K562 (cell line): ENCODE results near the gene STK24. TPM values are rescaled to one million over a fixed set of nuclear protein-coding genes. Genes with fewer than 3 reads are reported as not detected.

Experiments
- KHSRP ChIP-seq: fragments of 450-650 bp; IDR thresholded peaks from 2 replicates; pipeline ENCODE4 v1.6.1; 2017
- TRIM28 ChIP-seq: fragments of 450-650 bp; IDR thresholded peaks from 2 replicates; pipeline ENCODE4 v1.6.1; 2017
- polyA plus RNA-seq, 8 experiments: library from polyadenylated mRNA; depleted of rRNA in 4 of 8; stranded (reverse) in 5 of 8; unstranded in 3 of 8; fragments of >200 nt; fragmentation: Nextera tagmentation in 2 of 8; fragmentation: Illumina TruSeq in 1 of 8; extraction: Ambion mirVana in 2 of 8; extraction: Trizol in 1 of 8; gene quantifications; 2 replicates each; pipeline versions ENCODE4 v1.2.1 to v1.2.3, GENCODE V29; 2011 to 2014; ENCODE audit warnings: inconsistent platforms in 1 of 8, missing spikeins in 1 of 8
- total RNA-seq, 7 experiments: library from RNA; depleted of rRNA in 6 of 7; stranded (reverse); fragments of >200 nt in 6 of 7; fragmentation: Illumina TruSeq in 2 of 7; extraction: Trizol in 2 of 7; gene quantifications; 2 replicates each; pipeline versions ENCODE4 v1.2.1 to v1.2.3, GENCODE V29; 2011 to 2021; ENCODE audit warnings: low replicate concordance in 1 of 7
- TF ChIP-seq, protein P1 (sequence below): fragments of 250-450 bp; sonication (Bioruptor Pico); IDR thresholded peaks from 2 replicates; pipeline ENCODE4 v1.8.0; 2022; ENCODE audit warnings: inconsistent platforms
- TF ChIP-seq, protein P2 (sequence below): sonication (generic); formaldehyde crosslinking; IDR thresholded peaks from 2 replicates; pipeline ENCODE4 v1.9.0; 2022; ENCODE audit warnings: mild to moderate bottlenecking, missing genetic modification reagents
- TF ChIP-seq, protein P3 (sequence below), 2 experiments: fragments of 450-650 bp in 1 of 2; sonication (generic) in 1 of 2; formaldehyde crosslinking in 1 of 2; IDR thresholded peaks; 2 replicates each; pipeline versions ENCODE4 v1.7.1 to v1.9.0; 2016 to 2022; ENCODE audit warnings: inconsistent platforms in 1 of 2, mild to moderate bottlenecking in 1 of 2, missing genetic modification reagents in 1 of 2
- TF ChIP-seq, protein P4 (sequence below): sonication (generic); formaldehyde crosslinking; IDR thresholded peaks from 2 replicates; pipeline ENCODE4 v1.8.1; 2023; ENCODE audit warnings: missing genetic modification reagents, mild to moderate bottlenecking, borderline replicate concordance

Gene STK24
- total and polyA plus RNA-seq, 9 of the 15 experiments (the other 6 are each of a cell fraction or from before 2014, with no cell fraction given): 3.8 to 78.4 (median 28.2) TPM

DNA sequence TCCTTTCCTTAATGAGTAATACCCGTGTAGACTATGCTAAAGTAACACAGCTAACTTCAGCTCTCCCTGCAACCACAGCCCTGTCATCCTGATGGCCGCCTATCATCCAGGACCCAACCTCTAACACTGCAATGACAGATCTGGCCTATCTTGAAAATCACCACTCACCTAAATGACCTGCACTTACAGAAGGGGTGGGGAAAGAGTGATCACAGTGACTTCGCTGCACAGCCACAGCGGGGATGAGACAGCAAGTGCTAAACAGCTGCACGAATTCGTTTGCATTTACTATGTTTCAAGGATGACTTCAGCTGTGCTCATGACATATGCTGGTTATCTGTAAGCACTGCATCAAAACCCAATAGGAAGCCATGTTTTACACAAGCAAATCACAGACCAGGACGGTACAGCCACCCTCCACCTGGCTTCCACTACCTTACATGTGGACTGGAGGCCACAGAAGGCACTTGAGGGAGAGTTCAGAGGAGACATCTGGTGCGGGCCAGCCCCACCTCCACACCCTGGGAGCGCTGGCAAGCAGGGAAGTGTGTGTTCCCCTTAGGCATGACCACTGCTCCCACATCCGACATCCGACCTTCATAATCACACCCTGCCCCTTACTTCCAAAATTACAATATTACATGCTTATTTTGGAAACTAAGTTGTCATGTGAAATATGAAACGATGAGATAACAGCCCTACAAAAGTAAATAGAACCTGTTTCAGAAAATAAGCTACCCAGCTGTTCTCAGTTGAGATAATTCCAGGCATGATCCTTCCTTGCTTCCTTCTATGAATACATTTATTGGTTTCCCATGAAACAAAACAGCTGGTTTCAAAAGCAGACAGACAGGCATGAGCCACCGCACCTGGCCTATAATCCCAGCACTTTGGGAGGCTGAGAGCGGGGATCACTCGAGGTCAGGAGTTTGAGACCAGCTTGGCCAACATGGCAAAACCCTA lies 95.7 kb downstream of the STK24 start (continued):
- TF ChIP-seq, protein P1, sequence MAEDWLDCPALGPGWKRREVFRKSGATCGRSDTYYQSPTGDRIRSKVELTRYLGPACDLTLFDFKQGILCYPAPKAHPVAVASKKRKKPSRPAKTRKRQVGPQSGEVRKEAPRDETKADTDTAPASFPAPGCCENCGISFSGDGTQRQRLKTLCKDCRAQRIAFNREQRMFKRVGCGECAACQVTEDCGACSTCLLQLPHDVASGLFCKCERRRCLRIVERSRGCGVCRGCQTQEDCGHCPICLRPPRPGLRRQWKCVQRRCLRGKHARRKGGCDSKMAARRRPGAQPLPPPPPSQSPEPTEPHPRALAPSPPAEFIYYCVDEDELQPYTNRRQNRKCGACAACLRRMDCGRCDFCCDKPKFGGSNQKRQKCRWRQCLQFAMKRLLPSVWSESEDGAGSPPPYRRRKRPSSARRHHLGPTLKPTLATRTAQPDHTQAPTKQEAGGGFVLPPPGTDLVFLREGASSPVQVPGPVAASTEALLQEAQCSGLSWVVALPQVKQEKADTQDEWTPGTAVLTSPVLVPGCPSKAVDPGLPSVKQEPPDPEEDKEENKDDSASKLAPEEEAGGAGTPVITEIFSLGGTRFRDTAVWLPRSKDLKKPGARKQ (CRISPR knock-in tag): no peak
- TF ChIP-seq KHSRP (no peak), TRIM28 (no peak)
- TF ChIP-seq, protein P2, sequence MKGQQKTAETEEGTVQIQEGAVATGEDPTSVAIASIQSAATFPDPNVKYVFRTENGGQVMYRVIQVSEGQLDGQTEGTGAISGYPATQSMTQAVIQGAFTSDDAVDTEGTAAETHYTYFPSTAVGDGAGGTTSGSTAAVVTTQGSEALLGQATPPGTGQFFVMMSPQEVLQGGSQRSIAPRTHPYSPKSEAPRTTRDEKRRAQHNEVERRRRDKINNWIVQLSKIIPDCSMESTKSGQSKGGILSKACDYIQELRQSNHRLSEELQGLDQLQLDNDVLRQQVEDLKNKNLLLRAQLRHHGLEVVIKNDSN (CRISPR knock-in tag): no peak
- TF ChIP-seq, protein P3, sequence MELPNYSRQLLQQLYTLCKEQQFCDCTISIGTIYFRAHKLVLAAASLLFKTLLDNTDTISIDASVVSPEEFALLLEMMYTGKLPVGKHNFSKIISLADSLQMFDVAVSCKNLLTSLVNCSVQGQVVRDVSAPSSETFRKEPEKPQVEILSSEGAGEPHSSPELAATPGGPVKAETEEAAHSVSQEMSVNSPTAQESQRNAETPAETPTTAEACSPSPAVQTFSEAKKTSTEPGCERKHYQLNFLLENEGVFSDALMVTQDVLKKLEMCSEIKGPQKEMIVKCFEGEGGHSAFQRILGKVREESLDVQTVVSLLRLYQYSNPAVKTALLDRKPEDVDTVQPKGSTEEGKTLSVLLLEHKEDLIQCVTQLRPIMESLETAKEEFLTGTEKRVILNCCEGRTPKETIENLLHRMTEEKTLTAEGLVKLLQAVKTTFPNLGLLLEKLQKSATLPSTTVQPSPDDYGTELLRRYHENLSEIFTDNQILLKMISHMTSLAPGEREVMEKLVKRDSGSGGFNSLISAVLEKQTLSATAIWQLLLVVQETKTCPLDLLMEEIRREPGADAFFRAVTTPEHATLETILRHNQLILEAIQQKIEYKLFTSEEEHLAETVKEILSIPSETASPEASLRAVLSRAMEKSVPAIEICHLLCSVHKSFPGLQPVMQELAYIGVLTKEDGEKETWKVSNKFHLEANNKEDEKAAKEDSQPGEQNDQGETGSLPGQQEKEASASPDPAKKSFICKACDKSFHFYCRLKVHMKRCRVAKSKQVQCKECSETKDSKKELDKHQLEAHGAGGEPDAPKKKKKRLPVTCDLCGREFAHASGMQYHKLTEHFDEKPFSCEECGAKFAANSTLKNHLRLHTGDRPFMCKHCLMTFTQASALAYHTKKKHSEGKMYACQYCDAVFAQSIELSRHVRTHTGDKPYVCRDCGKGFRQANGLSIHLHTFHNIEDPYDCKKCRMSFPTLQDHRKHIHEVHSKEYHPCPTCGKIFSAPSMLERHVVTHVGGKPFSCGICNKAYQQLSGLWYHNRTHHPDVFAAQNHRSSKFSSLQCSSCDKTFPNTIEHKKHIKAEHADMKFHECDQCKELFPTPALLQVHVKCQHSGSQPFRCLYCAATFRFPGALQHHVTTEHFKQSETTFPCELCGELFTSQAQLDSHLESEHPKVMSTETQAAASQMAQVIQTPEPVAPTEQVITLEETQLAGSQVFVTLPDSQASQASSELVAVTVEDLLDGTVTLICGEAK (IDR thresholded peaks at IDR 0.05): no peak
- TF ChIP-seq, protein P3 (CRISPR knock-in tag; IDR thresholded peaks at IDR 0.05): no peak
- TF ChIP-seq, protein P4, sequence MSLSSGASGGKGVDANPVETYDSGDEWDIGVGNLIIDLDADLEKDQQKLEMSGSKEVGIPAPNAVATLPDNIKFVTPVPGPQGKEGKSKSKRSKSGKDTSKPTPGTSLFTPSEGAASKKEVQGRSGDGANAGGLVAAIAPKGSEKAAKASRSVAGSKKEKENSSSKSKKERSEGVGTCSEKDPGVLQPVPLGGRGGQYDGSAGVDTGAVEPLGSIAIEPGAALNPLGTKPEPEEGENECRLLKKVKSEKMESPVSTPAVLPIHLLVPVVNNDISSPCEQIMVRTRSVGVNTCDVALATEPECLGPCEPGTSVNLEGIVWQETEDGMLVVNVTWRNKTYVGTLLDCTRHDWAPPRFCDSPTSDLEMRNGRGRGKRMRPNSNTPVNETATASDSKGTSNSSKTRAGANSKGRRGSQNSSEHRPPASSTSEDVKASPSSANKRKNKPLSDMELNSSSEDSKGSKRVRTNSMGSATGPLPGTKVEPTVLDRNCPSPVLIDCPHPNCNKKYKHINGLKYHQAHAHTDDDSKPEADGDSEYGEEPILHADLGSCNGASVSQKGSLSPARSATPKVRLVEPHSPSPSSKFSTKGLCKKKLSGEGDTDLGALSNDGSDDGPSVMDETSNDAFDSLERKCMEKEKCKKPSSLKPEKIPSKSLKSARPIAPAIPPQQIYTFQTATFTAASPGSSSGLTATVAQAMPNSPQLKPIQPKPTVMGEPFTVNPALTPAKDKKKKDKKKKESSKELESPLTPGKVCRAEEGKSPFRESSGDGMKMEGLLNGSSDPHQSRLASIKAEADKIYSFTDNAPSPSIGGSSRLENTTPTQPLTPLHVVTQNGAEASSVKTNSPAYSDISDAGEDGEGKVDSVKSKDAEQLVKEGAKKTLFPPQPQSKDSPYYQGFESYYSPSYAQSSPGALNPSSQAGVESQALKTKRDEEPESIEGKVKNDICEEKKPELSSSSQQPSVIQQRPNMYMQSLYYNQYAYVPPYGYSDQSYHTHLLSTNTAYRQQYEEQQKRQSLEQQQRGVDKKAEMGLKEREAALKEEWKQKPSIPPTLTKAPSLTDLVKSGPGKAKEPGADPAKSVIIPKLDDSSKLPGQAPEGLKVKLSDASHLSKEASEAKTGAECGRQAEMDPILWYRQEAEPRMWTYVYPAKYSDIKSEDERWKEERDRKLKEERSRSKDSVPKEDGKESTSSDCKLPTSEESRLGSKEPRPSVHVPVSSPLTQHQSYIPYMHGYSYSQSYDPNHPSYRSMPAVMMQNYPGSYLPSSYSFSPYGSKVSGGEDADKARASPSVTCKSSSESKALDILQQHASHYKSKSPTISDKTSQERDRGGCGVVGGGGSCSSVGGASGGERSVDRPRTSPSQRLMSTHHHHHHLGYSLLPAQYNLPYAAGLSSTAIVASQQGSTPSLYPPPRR (CRISPR knock-in tag): no peak
